Endodermal cell (in vitro differentiated cells): ENCODE results near the gene MLXIP. TPM values are rescaled to one million over a fixed set of nuclear protein-coding genes. Genes with fewer than 3 reads are reported as not detected.
"Not testable (repeated sequence)": the region's sequence is repeated elsewhere in the genome, so short reads cannot be mapped to it uniquely, and the experiment has no call there.

Source experiments
- DNase-seq: peaks from one replicate; pipeline ENCODE4 v3.0.0-alpha.2; 2017
- H3K27ac ChIP-seq: 2 replicates; pipeline ENCODE4 v1.5.1; 2013; ENCODE audit warnings: mild to moderate bottlenecking, low read depth, low read length, moderate library complexity
- H3K27me3 ChIP-seq: 2 replicates; pipeline ENCODE4 v1.6.1; 2013; ENCODE audit warnings: mild to moderate bottlenecking, low read length, moderate library complexity; ENCODE audit not compliant: insufficient read depth, control insufficient read depth, poor library complexity, severe bottlenecking
- H3K36me3 ChIP-seq: 2 replicates; pipeline ENCODE4 v1.7.0; 2013; ENCODE audit warnings: mild to moderate bottlenecking, low read length, moderate library complexity; ENCODE audit not compliant: control insufficient read depth, insufficient read depth
- H3K4me1 ChIP-seq: one replicate; pipeline ENCODE4 v1.7.0; 2013; ENCODE audit warnings: low read length; ENCODE audit not compliant: control insufficient read depth, insufficient read depth
- H3K4me3 ChIP-seq: 2 replicates; pipeline ENCODE4 v1.5.1; 2013; ENCODE audit warnings: mild to moderate bottlenecking, low read length, moderate library complexity
- H3K9ac ChIP-seq: 2 replicates; pipeline ENCODE4 v1.6.1; 2013; ENCODE audit warnings: mild to moderate bottlenecking, low read length, moderate library complexity; ENCODE audit not compliant: poor library complexity, severe bottlenecking; ENCODE audit errors: extremely low read depth
- H3K9me3 ChIP-seq: 2 replicates; pipeline ENCODE4 v1.6.1; 2013; ENCODE audit warnings: mild to moderate bottlenecking, low read length, moderate library complexity; ENCODE audit not compliant: control insufficient read depth
- H3K27ac Mint-ChIP-seq: 2 replicates; pipeline ENCODE4 v1.8.0; 2020; ENCODE audit warnings: mixed read lengths
- H3K27me3 Mint-ChIP-seq: 2 replicates; pipeline ENCODE4 v1.8.0; 2021; ENCODE audit warnings: mild to moderate bottlenecking, mixed read lengths; ENCODE audit not compliant: insufficient read depth
- H3K36me3 Mint-ChIP-seq: 2 replicates; pipeline ENCODE4 v1.8.0; 2020; ENCODE audit warnings: low read depth, mixed read lengths
- H3K4me1 Mint-ChIP-seq: 2 replicates; pipeline ENCODE4 v1.8.0; 2020; ENCODE audit warnings: mixed read lengths
- H3K4me3 Mint-ChIP-seq: 2 replicates; pipeline ENCODE4 v1.8.0; 2020; ENCODE audit warnings: mild to moderate bottlenecking, moderate library complexity, mixed read lengths
- H3K9me3 Mint-ChIP-seq: 2 replicates; pipeline ENCODE4 v1.8.0; 2020; ENCODE audit warnings: mild to moderate bottlenecking, mixed read lengths
- CTCF ChIP-seq: fragments of 200-600 bp; sonication (generic); conservative IDR thresholded peaks from 2 replicates; pipeline ENCODE4 v1.5.0; 2021; ENCODE audit warnings: antibody characterized with exemption, mild to moderate bottlenecking
- WGBS, 2 experiments: methylation state at CpG; one replicate each; pipeline versions ENCODE4 v1.1.5 to v1.1.7; 2013; ENCODE audit warnings: missing lambda C conversion rate in 2 of 2, mixed read lengths in 1 of 2; ENCODE audit not compliant: insufficient coverage in 1 of 2, insufficient read length in 1 of 2; 5-methylcytosine and 5-hydroxymethylcytosine counted together
- total RNA-seq, 2 donors: library from RNA; stranded (reverse); fragmentation: NEBNext Ultra II Directional in 1 of 2; extraction: Animal tissue kit (Norgen Biotek cat#: 25700) in 1 of 2; gene quantifications; 2 replicates in 1 of 2; 3 replicates in 1 of 2; pipeline ENCODE4 v1.2.1, GENCODE V29; 2021

MLXIP gene
- total RNA-seq, 2 donors from 2014 or later, result 27.4 to 32.2 TPM

- Histone ChIP-seq H3K36me3 (no peaks in the 10 kb centered on the region), H3K27me3 (no peaks in the 10 kb centered on the region), H3K4me3 (no peak overlapping the region), H3K9ac (no peak overlapping the region), H3K4me1 (peaks cover 13% of the 10 kb centered on the region), H3K27ac (no peak overlapping the region), H3K9me3 (peaks cover 7% of the 10 kb centered on the region)
- TF ChIP-seq CTCF, result no peak
- Mint-ChIP-seq H3K36me3 (peaks cover 4% of the 10 kb centered on the region), H3K4me3 (no peak overlapping the region), H3K4me1 (peaks cover 29% of the 10 kb centered on the region), H3K27me3 (no peaks in the 10 kb centered on the region), H3K9me3 (peaks cover 6% of the 10 kb centered on the region), H3K27ac (peak overlapping the region; percentile 9)
- WGBS, 2 experiments, result 81 to 90% methylated on average over 4 to 7 of the region's 7 CpGs
- DNase-seq, result no peak
Observed at GRCh38 chr12:122104844-122105243, 26.3 kb downstream of the MLXIP start.

GRCh38 chr12:122105496-122105895, 26.9 kb downstream of the MLXIP start:
- not testable (repeated sequence) for DNase-seq, H3K4me3 ChIP-seq, H3K27ac ChIP-seq, H3K27ac Mint-ChIP-seq, H3K4me3 Mint-ChIP-seq, H3K9me3 ChIP-seq, H3K27me3 ChIP-seq, H3K36me3 ChIP-seq, H3K9ac ChIP-seq, H3K27me3 Mint-ChIP-seq, H3K36me3 Mint-ChIP-seq, H3K9me3 Mint-ChIP-seq
- WGBS, 2 experiments, result 89 to 96% methylated on average over 10 to 11 of the region's 11 CpGs
- peaks cover 24% of the 10 kb centered on the region for H3K4me1 Mint-ChIP-seq
- peaks cover 13% of the 10 kb centered on the region for H3K4me1 ChIP-seq

GRCh38 chr12:122106843-122107242, 28.3 kb downstream of the MLXIP start:
- Mint-ChIP-seq H3K4me1 (peaks cover 21% of the 10 kb centered on the region), H3K27ac (peak overlapping the region; percentile 61), H3K27me3 (no peaks in the 10 kb centered on the region)

More at GRCh38 chr12:122106843-122107242, 28.3 kb downstream of the MLXIP start:
- Mint-ChIP-seq H3K4me3 (no peak overlapping the region), H3K9me3 (peaks cover 4% of the 10 kb centered on the region), H3K36me3 (peaks cover 4% of the 10 kb centered on the region)
- H3K36me3 ChIP-seq, result no peaks in the 10 kb centered on the region
- WGBS, 2 experiments, result 84 to 90% methylated on average over 6 to 8 of the region's 8 CpGs
- H3K9me3 ChIP-seq, result peaks cover 7% of the 10 kb centered on the region
- H3K9ac ChIP-seq, result no peak overlapping the region
- DNase-seq, result peak; percentile 52
- H3K27ac ChIP-seq, result no peak overlapping the region
- no peaks in the 10 kb centered on the region for H3K27me3 ChIP-seq
- no peak overlapping the region for H3K4me3 ChIP-seq
- peaks cover 13% of the 10 kb centered on the region for H3K4me1 ChIP-seq
- no peak for TF ChIP-seq CTCF
